Measurements from ENCODE around the gene DPP6. TPM values are rescaled to one million over a fixed set of nuclear protein-coding genes. Genes with fewer than 3 reads are reported as not detected.

Gene DPP6
- total RNA-seq, 4 donors from 2014 or later, result 1.8 to 33.7 (median 6.4) TPM

GRCh38 chr7:154765118-154765517 is 712.9 kb downstream of the DPP6 start:
- WGBS, 2 donors (ENCODE audit: low coverage in 1 of 2), result 91% methylated on average over 1 of the region's 1 CpG; no CpG with 5 or more reads in 1 of the 2 donors
- Histone ChIP-seq H3K27me3 (no peaks in the 10 kb centered on the region), H3K27ac (no peak overlapping the region), H3K9me3 (no peaks in the 10 kb centered on the region), H3K4me1 (no peaks in the 10 kb centered on the region), H3K4me3 (no peak overlapping the region), H3K36me3 (no peaks in the 10 kb centered on the region)
- in situ Hi-C loops (cut with MboI; ENCODE audit: low pct_ligation_motif_present in 1 of 4, low pct_unique_long_range_greater_than_20kb in 1 of 4, low sequenced_read_pairs in 3 of 4) (no loop called here), intact Hi-C loops (cut with DNase I; ENCODE audit: low total_unique reads) (no loop called here)
- DNase-seq, result no peak
- no peak for TF ChIP-seq CTCF (IDR thresholded peaks at IDR 0.05)
- TF ChIP-seq EP300 (IDR thresholded peaks at IDR 0.05; ENCODE audit: low read depth), result no peak
- no peak for TF ChIP-seq POLR2A (IDR thresholded peaks at IDR 0.05)
- no peak for TF ChIP-seq POLR2AphosphoS5 (IDR thresholded peaks at IDR 0.05)

GRCh38 chr7:154767142-154767541 is 714.9 kb downstream of the DPP6 start:
- TF ChIP-seq POLR2A (IDR thresholded peaks at IDR 0.05), result no peak
- no peak for TF ChIP-seq CTCF (IDR thresholded peaks at IDR 0.05)
- no peak for TF ChIP-seq EP300 (IDR thresholded peaks at IDR 0.05; ENCODE audit: low read depth)
- TF ChIP-seq POLR2AphosphoS5 (IDR thresholded peaks at IDR 0.05), result no peak
- WGBS, 2 donors (ENCODE audit: low coverage in 1 of 2), result 84 to 86% methylated on average over 6 to 10 of the region's 10 CpGs
- in situ Hi-C loops (cut with MboI; ENCODE audit: low pct_ligation_motif_present in 1 of 4, low pct_unique_long_range_greater_than_20kb in 1 of 4, low sequenced_read_pairs in 3 of 4), result no loop called here

GRCh38 chr7:154767821-154768415 is 715.7 kb downstream of the DPP6 start:
- no peaks in the 10 kb centered on the region for H3K9me3 ChIP-seq
- no peaks in the 10 kb centered on the region for H3K36me3 ChIP-seq
- 81% methylated on average over 8 of the region's 9 CpGs; no CpG with 5 or more reads in 1 of the 2 donors for WGBS, 2 donors (ENCODE audit: low coverage in 1 of 2)
- no peaks in the 10 kb centered on the region for H3K4me1 ChIP-seq
- no peak overlapping the region for H3K4me3 ChIP-seq
- no peak for DNase-seq
- TF ChIP-seq POLR2A (IDR thresholded peaks at IDR 0.05) (no peak), EP300 (IDR thresholded peaks at IDR 0.05; ENCODE audit: low read depth) (no peak), POLR2AphosphoS5 (IDR thresholded peaks at IDR 0.05) (no peak), CTCF (IDR thresholded peaks at IDR 0.05) (no peak)
- intact Hi-C loops (cut with DNase I; ENCODE audit: low total_unique reads), result no loop called here
- no peak overlapping the region for H3K27ac ChIP-seq
- in situ Hi-C loops (cut with MboI; ENCODE audit: low pct_ligation_motif_present in 1 of 4, low pct_unique_long_range_greater_than_20kb in 1 of 4, low sequenced_read_pairs in 3 of 4), result no loop called here
- no peaks in the 10 kb centered on the region for H3K27me3 ChIP-seq

More at GRCh38 chr7:154767142-154767541, 714.9 kb downstream of the DPP6 start:
- intact Hi-C loops (cut with DNase I; ENCODE audit: low total_unique reads), result no loop called here
- no peak overlapping the region for H3K4me3 ChIP-seq
- H3K36me3 ChIP-seq, result no peaks in the 10 kb centered on the region
- H3K9me3 ChIP-seq, result no peaks in the 10 kb centered on the region
- H3K27me3 ChIP-seq, result no peaks in the 10 kb centered on the region
- no peak for DNase-seq
- H3K4me1 ChIP-seq, result no peaks in the 10 kb centered on the region
- no peak overlapping the region for H3K27ac ChIP-seq

- TF ChIP-seq EP300 (IDR thresholded peaks at IDR 0.05; ENCODE audit: low read depth) (no peak), POLR2A (IDR thresholded peaks at IDR 0.05) (no peak), CTCF (IDR thresholded peaks at IDR 0.05) (no peak), POLR2AphosphoS5 (IDR thresholded peaks at IDR 0.05) (no peak)
Observed at GRCh38 chr7:154769001-154769400, 716.8 kb downstream of the DPP6 start.

More at GRCh38 chr7:154769001-154769400, 716.8 kb downstream of the DPP6 start:
- H3K4me3 ChIP-seq, result no peak overlapping the region
- 56 to 71% methylated on average over 4 of the region's 4 CpGs for WGBS, 2 donors (ENCODE audit: low coverage in 1 of 2)
- no peak overlapping the region for H3K27ac ChIP-seq
- H3K4me1 ChIP-seq, result no peaks in the 10 kb centered on the region
- in situ Hi-C loops (cut with MboI; ENCODE audit: low pct_ligation_motif_present in 1 of 4, low pct_unique_long_range_greater_than_20kb in 1 of 4, low sequenced_read_pairs in 3 of 4), result no loop called here
- H3K27me3 ChIP-seq, result no peaks in the 10 kb centered on the region
- intact Hi-C loops (cut with DNase I; ENCODE audit: low total_unique reads), result no loop called here
- H3K9me3 ChIP-seq, result no peaks in the 10 kb centered on the region
- DNase-seq, result no peak
- H3K36me3 ChIP-seq, result no peaks in the 10 kb centered on the region

All from transverse colon (tissue), 4 donors.